Glutamatergic neuron (in vitro differentiated cells): ENCODE measurements around the gene P4HA1. TPM values are rescaled to one million over a fixed set of nuclear protein-coding genes. Genes with fewer than 3 reads are reported as not detected.
"Not testable (repeated sequence)": the region's sequence is repeated elsewhere in the genome, so short reads cannot be mapped to it uniquely, and the experiment has no call there.

ENCODE experiments used
- DNase-seq: peaks from one replicate; pipeline ENCODE4 v3.0.0; 2022
- H3K27ac Mint-ChIP-seq: one replicate; pipeline ENCODE4 v1.8.0; 2020; ENCODE audit warnings: mild to moderate bottlenecking, mixed read lengths, inconsistent platforms; ENCODE audit not compliant: unreplicated experiment
- H3K27me3 Mint-ChIP-seq: one replicate; pipeline ENCODE4 v1.8.0; 2020; ENCODE audit warnings: mild to moderate bottlenecking, moderate library complexity, mixed read lengths, inconsistent platforms; ENCODE audit not compliant: unreplicated experiment
- H3K36me3 Mint-ChIP-seq: one replicate; pipeline ENCODE4 v1.8.0; 2020; ENCODE audit warnings: mild to moderate bottlenecking, mixed read lengths, inconsistent platforms; ENCODE audit not compliant: unreplicated experiment
- H3K4me1 Mint-ChIP-seq: one replicate; pipeline ENCODE4 v1.8.0; 2020; ENCODE audit warnings: mild to moderate bottlenecking, low read depth, mixed read lengths, inconsistent platforms; ENCODE audit not compliant: unreplicated experiment
- H3K4me3 Mint-ChIP-seq: one replicate; pipeline ENCODE4 v1.8.0; 2020; ENCODE audit warnings: mild to moderate bottlenecking, mixed read lengths, inconsistent platforms; ENCODE audit not compliant: unreplicated experiment
- H3K9me3 Mint-ChIP-seq: one replicate; pipeline ENCODE4 v1.8.0; 2020; ENCODE audit warnings: mild to moderate bottlenecking, moderate library complexity, mixed read lengths, inconsistent platforms; ENCODE audit not compliant: unreplicated experiment
- total RNA-seq: library from RNA; stranded (reverse); fragmentation: NEBNext Ultra II Directional; extraction: Animal tissue kit (Norgen Biotek cat#: 25700); gene quantifications from one replicate; pipeline ENCODE4 v1.2.1, GENCODE V29; 2021; ENCODE audit not compliant: unreplicated experiment
- TF ChIP-seq, protein P1 (sequence below): fragments of 200-600 bp; sonication (generic); IDR thresholded peaks from one replicate; pipeline ENCODE4 v1.5.0; 2021; ENCODE audit not compliant: partially characterized antibody, unreplicated experiment

Gene P4HA1
- total RNA-seq, 1 donor from 2014 or later: 3.5 TPM

DNA sequence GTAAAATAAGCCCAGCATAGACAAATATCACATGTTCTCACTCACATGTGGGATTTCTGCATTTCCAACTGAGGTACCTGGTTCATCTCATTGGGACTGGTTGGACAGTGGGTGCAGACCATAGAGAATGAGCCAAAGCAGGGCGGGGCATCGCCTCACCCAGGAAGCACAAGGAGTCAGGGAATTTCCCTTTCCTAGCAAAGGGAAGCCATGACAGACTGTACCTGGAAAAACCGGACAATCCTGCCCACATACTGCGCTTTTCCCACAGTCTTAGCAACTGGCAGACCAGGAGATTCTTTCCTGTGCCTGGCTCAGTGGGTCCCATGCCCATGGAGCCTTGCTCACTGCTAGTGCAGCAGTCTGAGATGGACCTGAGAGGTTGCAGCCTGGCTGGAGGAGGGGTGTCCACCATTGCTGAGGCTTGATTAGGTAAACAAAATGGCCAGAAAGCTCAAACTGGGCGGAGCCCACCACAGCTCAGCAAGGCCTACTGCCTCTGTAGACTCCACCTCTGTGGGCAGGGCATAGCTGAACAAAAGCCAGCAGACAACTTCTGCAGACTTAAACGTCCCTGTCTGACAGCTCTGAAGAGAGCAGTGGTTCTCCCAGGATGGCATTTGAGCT lies 75.0 kb downstream of the P4HA1 start:
- not testable (repeated sequence) for H3K4me1 Mint-ChIP-seq, H3K4me3 Mint-ChIP-seq, H3K36me3 Mint-ChIP-seq, DNase-seq, H3K27ac Mint-ChIP-seq, H3K9me3 Mint-ChIP-seq, H3K27me3 Mint-ChIP-seq

DNA sequence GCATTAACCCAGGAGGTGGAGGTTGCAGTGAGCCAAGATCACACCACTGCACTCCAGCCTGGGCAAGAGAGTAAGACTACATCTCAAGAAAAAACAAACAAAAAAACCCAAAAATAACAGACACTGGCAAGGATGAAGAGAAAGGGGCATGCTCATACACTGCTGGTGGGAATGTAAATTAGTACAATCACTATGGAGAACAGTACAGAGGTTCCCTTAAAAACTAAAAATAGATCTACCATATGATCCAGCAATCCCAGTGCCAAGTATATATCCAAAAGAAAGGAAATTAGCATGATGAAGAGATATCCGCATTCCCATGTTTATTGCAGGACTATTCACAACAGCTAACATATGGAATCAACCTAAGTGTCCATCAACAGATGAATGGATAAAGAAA lies 75.6 kb downstream of the P4HA1 start:
- Mint-ChIP-seq H3K27ac (no peak overlapping the region), H3K9me3 (peaks cover 2% of the 10 kb centered on the region), H3K4me1 (peaks cover 1% of the 10 kb centered on the region), H3K4me3 (no peak overlapping the region), H3K27me3 (peaks cover 2% of the 10 kb centered on the region), H3K36me3 (peaks cover 4% of the 10 kb centered on the region)
- DNase-seq: no peak
- TF ChIP-seq, protein P1, sequence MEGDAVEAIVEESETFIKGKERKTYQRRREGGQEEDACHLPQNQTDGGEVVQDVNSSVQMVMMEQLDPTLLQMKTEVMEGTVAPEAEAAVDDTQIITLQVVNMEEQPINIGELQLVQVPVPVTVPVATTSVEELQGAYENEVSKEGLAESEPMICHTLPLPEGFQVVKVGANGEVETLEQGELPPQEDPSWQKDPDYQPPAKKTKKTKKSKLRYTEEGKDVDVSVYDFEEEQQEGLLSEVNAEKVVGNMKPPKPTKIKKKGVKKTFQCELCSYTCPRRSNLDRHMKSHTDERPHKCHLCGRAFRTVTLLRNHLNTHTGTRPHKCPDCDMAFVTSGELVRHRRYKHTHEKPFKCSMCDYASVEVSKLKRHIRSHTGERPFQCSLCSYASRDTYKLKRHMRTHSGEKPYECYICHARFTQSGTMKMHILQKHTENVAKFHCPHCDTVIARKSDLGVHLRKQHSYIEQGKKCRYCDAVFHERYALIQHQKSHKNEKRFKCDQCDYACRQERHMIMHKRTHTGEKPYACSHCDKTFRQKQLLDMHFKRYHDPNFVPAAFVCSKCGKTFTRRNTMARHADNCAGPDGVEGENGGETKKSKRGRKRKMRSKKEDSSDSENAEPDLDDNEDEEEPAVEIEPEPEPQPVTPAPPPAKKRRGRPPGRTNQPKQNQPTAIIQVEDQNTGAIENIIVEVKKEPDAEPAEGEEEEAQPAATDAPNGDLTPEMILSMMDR: no peak

DNA sequence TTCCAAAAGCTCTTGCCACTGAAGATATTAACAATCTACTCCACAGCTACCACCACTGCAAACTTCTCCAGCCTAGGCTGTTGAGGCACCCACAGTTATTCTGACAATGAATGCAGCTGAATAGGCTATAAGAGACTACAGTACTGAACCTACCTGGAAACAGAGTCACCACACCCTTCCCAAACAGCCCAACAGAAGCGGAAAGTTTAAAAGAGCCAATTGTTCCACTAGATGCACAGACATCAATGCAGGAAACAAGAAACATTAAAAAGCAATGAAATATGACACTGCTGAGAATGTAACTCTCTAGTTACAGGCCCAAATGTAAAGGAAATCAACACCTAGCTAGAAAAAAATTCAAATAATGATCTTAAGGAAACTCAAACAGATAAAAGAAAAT lies 77.6 kb downstream of the P4HA1 start:
- Mint-ChIP-seq H3K4me1 (peaks cover 1% of the 10 kb centered on the region), H3K27me3 (peaks cover 2% of the 10 kb centered on the region), H3K36me3 (no peaks in the 10 kb centered on the region), H3K27ac (no peak overlapping the region), H3K4me3 (no peak overlapping the region), H3K9me3 (no peaks in the 10 kb centered on the region)
- TF ChIP-seq, protein P1: no peak
- DNase-seq: no peak

DNA sequence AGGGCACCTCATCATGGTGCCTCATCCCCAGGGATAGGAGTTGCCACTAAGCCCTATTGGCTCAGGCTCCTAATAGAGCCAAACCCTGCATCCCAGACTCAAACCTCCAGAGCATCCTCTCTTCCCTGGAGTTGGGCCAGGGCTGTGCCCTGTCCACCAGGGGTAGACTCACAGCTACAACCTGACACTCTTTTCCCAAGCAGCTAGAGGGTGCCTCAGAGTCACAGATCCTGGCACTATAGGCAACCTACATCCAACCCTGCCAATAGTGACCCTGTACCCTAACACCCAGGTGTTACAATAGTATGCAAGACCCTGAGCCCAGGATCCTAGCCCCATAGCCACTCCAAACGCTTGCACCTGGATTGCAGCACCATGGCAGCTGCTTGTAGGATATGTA lies 78.0 kb downstream of the P4HA1 start:
- Mint-ChIP-seq H3K36me3 (no peaks in the 10 kb centered on the region), H3K27ac (no peak overlapping the region), H3K4me3 (no peak overlapping the region), H3K4me1 (peaks cover 1% of the 10 kb centered on the region), H3K27me3 (peaks cover 2% of the 10 kb centered on the region), H3K9me3 (no peaks in the 10 kb centered on the region)
- DNase-seq: no peak
- TF ChIP-seq, protein P1: no peak

DNA sequence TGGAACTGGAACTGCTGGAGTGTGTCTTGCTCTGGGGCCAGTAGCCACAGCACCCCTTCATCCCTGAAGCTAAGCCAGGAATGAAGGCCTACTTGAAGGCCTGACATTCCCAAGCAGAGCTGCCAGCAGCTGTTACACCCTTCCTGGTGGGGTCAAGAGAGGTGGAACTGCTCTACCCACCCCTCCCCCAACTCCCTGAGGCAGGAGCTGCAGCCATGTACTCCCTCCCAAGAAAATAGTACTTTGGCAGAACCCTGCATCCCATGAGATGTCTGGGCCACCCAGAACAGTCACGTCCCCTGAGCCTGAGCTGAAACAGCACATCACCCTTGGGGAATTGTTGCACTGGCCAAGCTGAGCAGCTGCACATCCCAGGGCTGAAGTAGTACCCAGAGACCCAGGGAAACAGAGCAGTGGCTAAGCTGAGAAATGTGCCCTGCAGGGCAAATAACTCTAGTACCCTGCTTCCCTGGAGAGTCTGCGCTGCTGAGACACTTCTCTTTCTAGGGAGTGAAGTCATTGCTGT lies 78.6 kb downstream of the P4HA1 start:
- no peaks in the 10 kb centered on the region for H3K9me3 Mint-ChIP-seq
- no peak overlapping the region for H3K27ac Mint-ChIP-seq
- H3K4me3 Mint-ChIP-seq: no peak overlapping the region
- peaks cover 2% of the 10 kb centered on the region for H3K27me3 Mint-ChIP-seq
- TF ChIP-seq, protein P1: no peak
- DNase-seq: no peak
- no peaks in the 10 kb centered on the region for H3K36me3 Mint-ChIP-seq
- H3K4me1 Mint-ChIP-seq: peaks cover 1% of the 10 kb centered on the region
